Transverse colon (tissue), 4 donors: Measurements from ENCODE around the gene ZNF423. TPM values are rescaled to one million over a fixed set of nuclear protein-coding genes. Genes with fewer than 3 reads are reported as not detected.

ENCODE experiments used
- DNase-seq: peaks from one replicate; pipeline ENCODE4 v3.0.0-alpha.2; 2019
- H3K27ac ChIP-seq, 4 donors: fragments of 200-600 bp; sonication (generic); 2 replicates each; pipeline ENCODE4 v1.5.1; 2016 to 2018; ENCODE audit warnings: inconsistent platforms in 4 of 4
- H3K27me3 ChIP-seq: fragments of 200-600 bp; sonication (generic); 2 replicates; pipeline ENCODE4 v1.5.1; 2017; ENCODE audit warnings: inconsistent platforms
- H3K36me3 ChIP-seq, 4 donors: fragments of 200-600 bp; sonication (generic); 2 replicates each; pipeline ENCODE4 v1.5.1; 2017 to 2019; ENCODE audit warnings: inconsistent platforms in 4 of 4
- H3K4me1 ChIP-seq, 4 donors: fragments of 200-600 bp; sonication (generic); 2 replicates each; pipeline ENCODE4 v1.5.1; 2017 to 2020; ENCODE audit warnings: inconsistent platforms in 4 of 4
- H3K4me3 ChIP-seq, 4 donors: fragments of 200-600 bp; sonication (generic); 1 replicate in 1 of 4; 2 replicates in 3 of 4; pipeline versions ENCODE4 v1.5.1 to v1.6.1; 2017 to 2019; ENCODE audit warnings: inconsistent platforms in 4 of 4
- H3K9me3 ChIP-seq, 2 donors: fragments of 200-600 bp; sonication (generic); 2 replicates each; pipeline ENCODE4 v1.5.1; 2017 to 2019; ENCODE audit warnings: inconsistent platforms in 2 of 2
- EP300 ChIP-seq: sonication (generic); formaldehyde crosslinking; IDR thresholded peaks from one replicate; pipeline ENCODE4 v1.6.1; 2017; ENCODE audit warnings: antibody characterized with exemption, low read depth
- POLR2A ChIP-seq: fragments of 450-650 bp; IDR thresholded peaks from one replicate; pipeline ENCODE4 v1.6.1; 2016; ENCODE audit warnings: antibody characterized with exemption, mild to moderate bottlenecking, moderate library complexity
- POLR2AphosphoS5 ChIP-seq, 3 donors: sonication (generic); formaldehyde crosslinking; IDR thresholded peaks; one replicate each; pipeline ENCODE4 v1.6.1; 2016; ENCODE audit warnings: antibody characterized with exemption in 3 of 3
- WGBS, 2 donors: methylation state at CpG; one replicate each; pipeline ENCODE4 v1.1.5; 2018; ENCODE audit warnings: low coverage in 1 of 2; 5-methylcytosine and 5-hydroxymethylcytosine counted together
- in situ Hi-C, 4 donors: fragments of 200-750 bp; cut with MboI; loops; one replicate each; pipeline versions ENCODE4 v1.15.0 to v1.15.1; 2017; ENCODE audit warnings: low sequenced_read_pairs in 3 of 4, low pct_ligation_motif_present in 1 of 4, low pct_unique_long_range_greater_than_20kb in 1 of 4
- intact Hi-C: fragments of 100-400 bp; cut with DNase I; formaldehyde crosslinking; loops from one replicate; pipeline ENCODE4 v1.15.1; 2023; ENCODE audit warnings: low total_unique reads
- total RNA-seq, 4 donors: library from RNA; depleted of rRNA; stranded (reverse); fragments of >200 nt; gene quantifications; one replicate each; pipeline ENCODE4 v1.1.0, GENCODE V29; 2016
- TF ChIP-seq, protein P1 (sequence below), 5 experiments: fragments of 200-600 bp in 3 of 5; fragments of 450-650 bp in 2 of 5; sonication (generic) in 3 of 5; IDR thresholded peaks; 1 replicate in 2 of 5; 2 replicates in 3 of 5; pipeline ENCODE4 v1.5.1; 2016 to 2017; ENCODE audit warnings: antibody characterized with exemption in 5 of 5, inconsistent platforms in 3 of 5, mild to moderate bottlenecking in 2 of 5, moderate library complexity in 1 of 5

Gene ZNF423
- total RNA-seq, 4 donors from 2014 or later: 4.9 to 13.1 (median 7.2) TPM

DNA sequence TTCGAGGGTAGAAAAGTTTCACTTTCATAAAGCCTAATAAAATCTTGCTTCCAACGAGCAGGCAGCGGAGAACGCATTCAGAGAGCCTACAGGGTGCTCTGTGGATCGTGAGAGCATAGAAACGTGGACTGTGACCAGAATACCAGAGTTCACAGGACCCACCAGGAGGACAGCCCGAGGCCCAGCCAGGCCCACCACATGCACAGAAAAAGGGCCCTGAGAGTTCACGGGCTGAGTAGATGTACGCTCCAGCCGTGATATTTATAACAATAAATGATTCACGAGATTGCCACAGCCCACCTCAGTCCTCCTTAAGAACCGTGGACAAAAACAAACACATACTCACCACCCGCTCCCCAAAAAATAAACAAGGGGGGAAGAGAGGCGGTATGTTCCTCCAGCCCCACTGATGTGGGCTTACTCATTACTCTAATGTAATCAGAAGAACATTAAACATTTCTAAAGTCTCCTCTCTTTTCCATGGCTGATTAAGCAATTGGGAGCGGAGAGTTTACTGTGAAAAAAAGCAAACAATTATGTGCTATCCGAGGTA lies 275.1 kb downstream of the ZNF423 start:
- 54 to 60% methylated on average over 9 to 16 of the region's 16 CpGs for WGBS, 2 donors

DNA sequence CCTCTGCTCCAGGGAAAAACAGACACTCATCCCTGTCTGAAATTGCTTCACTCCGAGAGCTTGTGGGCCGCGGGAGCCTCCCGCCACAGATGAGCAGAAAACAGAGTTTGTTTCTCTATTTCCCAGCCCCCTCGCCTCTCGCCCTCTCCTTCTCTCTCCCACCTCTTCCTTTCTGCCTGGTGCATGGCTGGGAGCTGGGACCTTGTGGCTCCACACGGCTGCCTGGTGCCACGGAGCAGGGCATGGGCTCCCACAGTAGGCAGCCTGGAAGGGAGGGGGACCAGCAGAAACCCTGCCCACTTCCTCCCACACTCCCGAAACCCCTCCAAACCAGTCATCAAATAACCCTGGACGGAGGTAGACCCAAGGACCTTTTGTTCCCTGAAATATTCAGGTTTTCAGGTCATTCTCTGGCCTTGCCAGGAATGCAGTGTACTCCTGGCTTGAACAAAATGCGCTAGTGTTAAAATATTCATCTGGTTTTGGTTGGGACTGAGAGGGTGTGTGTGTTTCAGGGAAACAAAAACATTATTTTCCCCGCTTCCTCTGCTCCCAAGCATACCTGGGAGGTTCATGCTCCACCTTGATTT lies 277.4 kb downstream of the ZNF423 start:
- Histone ChIP-seq H3K27me3 (no peaks in the 10 kb centered on the region), H3K4me3 (no peak overlapping the region), H3K27ac (no peak overlapping the region), H3K36me3 (no peaks in the 10 kb centered on the region), H3K9me3 (no peaks in the 10 kb centered on the region), H3K4me1 (no peaks in the 10 kb centered on the region)
- DNase-seq: no peak
- intact Hi-C loops: no loop called here
- TF ChIP-seq POLR2AphosphoS5 (IDR thresholded peaks at IDR 0.05): no peak
- TF ChIP-seq EP300: no peak
- TF ChIP-seq, protein P1, sequence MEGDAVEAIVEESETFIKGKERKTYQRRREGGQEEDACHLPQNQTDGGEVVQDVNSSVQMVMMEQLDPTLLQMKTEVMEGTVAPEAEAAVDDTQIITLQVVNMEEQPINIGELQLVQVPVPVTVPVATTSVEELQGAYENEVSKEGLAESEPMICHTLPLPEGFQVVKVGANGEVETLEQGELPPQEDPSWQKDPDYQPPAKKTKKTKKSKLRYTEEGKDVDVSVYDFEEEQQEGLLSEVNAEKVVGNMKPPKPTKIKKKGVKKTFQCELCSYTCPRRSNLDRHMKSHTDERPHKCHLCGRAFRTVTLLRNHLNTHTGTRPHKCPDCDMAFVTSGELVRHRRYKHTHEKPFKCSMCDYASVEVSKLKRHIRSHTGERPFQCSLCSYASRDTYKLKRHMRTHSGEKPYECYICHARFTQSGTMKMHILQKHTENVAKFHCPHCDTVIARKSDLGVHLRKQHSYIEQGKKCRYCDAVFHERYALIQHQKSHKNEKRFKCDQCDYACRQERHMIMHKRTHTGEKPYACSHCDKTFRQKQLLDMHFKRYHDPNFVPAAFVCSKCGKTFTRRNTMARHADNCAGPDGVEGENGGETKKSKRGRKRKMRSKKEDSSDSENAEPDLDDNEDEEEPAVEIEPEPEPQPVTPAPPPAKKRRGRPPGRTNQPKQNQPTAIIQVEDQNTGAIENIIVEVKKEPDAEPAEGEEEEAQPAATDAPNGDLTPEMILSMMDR (IDR thresholded peaks at IDR 0.05): no peak
- no peak for TF ChIP-seq POLR2A
- in situ Hi-C loops: loop anchor here in 1 of 4 donors (25.0 kb wide), 1 partner anchor 166 kb away; no protein-coding TSS in a partner anchor
- WGBS, 2 donors: 85 to 93% methylated on average over 7 to 12 of the region's 12 CpGs

More for the DNA sequence above, 275.1 kb downstream of the ZNF423 start:
- H3K36me3 ChIP-seq: no peaks in the 10 kb centered on the region
- no peaks in the 10 kb centered on the region for H3K4me1 ChIP-seq
- TF ChIP-seq POLR2A (no peak), EP300 (no peak), POLR2AphosphoS5 (IDR thresholded peaks at IDR 0.05) (no peak)
- TF ChIP-seq, protein P1 (IDR thresholded peaks at IDR 0.05): no peak
- intact Hi-C loops (no loop called here), in situ Hi-C loops (loop anchor here in 1 of 4 donors (25.0 kb wide), 1 partner anchor 169 kb away; no protein-coding TSS in a partner anchor)
- no peak for DNase-seq
- H3K27ac ChIP-seq: peak overlapping the region in 3 of 4 donors; percentile 13 to 51 (median 30)
- no peaks in the 10 kb centered on the region for H3K27me3 ChIP-seq
- no peaks in the 10 kb centered on the region for H3K9me3 ChIP-seq
- peak overlapping the region in 1 of 4 donors; percentile 12 for H3K4me3 ChIP-seq

DNA sequence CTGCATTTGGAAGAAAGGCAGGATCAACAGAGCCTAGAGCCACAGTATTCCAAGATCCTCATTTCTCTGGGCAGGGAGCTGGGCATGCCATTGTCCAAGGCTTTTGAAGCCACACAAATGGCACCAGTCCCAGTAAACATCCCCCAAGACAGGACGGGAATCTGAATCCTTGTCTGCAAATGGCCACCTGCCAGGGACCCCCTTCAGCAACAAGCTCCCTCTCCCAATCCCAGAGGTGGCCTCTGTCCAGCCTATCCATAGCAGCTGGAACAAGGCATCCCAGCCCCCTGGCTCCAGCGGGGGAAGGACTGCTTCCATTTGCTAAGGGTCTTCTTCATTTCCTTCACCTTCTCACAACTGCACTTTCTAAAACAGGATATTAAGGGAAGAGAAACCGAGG lies 277.9 kb downstream of the ZNF423 start:
- in situ Hi-C loops: loop anchor here in 1 of 4 donors (25.0 kb wide), 1 partner anchor 166 kb away; no protein-coding TSS in a partner anchor
- WGBS, 2 donors: 67 to 68% methylated on average over 1 to 3 of the region's 3 CpGs
- Histone ChIP-seq H3K36me3 (no peaks in the 10 kb centered on the region), H3K4me3 (no peak overlapping the region), H3K4me1 (no peaks in the 10 kb centered on the region), H3K27me3 (no peaks in the 10 kb centered on the region), H3K9me3 (no peaks in the 10 kb centered on the region), H3K27ac (no peak overlapping the region)
- intact Hi-C loops: no loop called here
- no peak for DNase-seq
- TF ChIP-seq EP300 (no peak), POLR2AphosphoS5 (IDR thresholded peaks at IDR 0.05) (no peak), POLR2A (no peak)
- TF ChIP-seq, protein P1 (IDR thresholded peaks at IDR 0.05): no peak

DNA sequence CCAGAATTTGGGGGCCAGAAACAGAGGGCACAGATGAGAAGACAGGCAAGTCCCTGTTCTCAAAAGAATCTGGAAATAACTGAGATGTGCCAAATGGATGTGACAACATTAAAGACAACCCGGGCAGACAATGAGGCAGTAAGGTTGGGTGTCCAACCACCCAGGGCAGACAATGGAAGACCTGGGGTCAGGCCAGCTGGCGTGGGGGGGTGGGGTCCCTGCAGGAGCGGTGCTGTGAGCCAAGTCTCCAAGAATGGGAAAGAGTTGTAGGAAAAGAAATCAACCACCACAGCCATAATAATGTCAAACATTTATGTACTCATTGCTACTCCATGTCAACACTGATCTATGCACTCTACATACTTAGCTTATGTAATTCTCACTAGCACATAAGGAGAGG lies 279.0 kb downstream of the ZNF423 start:
- TF ChIP-seq, protein P1 (IDR thresholded peaks at IDR 0.05): no peak
- no peak for TF ChIP-seq EP300
- TF ChIP-seq POLR2A: no peak
- TF ChIP-seq POLR2AphosphoS5 (IDR thresholded peaks at IDR 0.05): no peak
- Histone ChIP-seq H3K4me3 (no peak overlapping the region), H3K4me1 (no peaks in the 10 kb centered on the region), H3K36me3 (no peaks in the 10 kb centered on the region), H3K9me3 (no peaks in the 10 kb centered on the region), H3K27ac (no peak overlapping the region), H3K27me3 (no peaks in the 10 kb centered on the region)
- WGBS, 2 donors: 73% methylated on average over 3 of the region's 3 CpGs; no CpG with 5 or more reads in 1 of the 2 donors
- DNase-seq: no peak
- in situ Hi-C loops: loop anchor here in 1 of 4 donors (25.0 kb wide), 1 partner anchor 165 kb away; no protein-coding TSS in a partner anchor
- intact Hi-C loops: no loop called here
